Hepatocyte (in vitro differentiated cells): Measurements from ENCODE around the gene IGSF6. TPM values are rescaled to one million over a fixed set of nuclear protein-coding genes. Genes with fewer than 3 reads are reported as not detected.

Source experiments
- DNase-seq: peaks from one replicate; pipeline ENCODE4 v3.0.0-alpha.2; 2016; ENCODE audit warnings: low spot score
- H2AFZ ChIP-seq: fragments of 200-600 bp; sonication (generic); 2 replicates; pipeline ENCODE4 v1.6.0; 2016; ENCODE audit warnings: antibody characterized with exemption, mild to moderate bottlenecking
- H3K27ac ChIP-seq: fragments of 200-600 bp; sonication (generic); 2 replicates; pipeline ENCODE4 v1.5.1; 2016; ENCODE audit warnings: mild to moderate bottlenecking
- H3K27me3 ChIP-seq: fragments of 200-600 bp; sonication (generic); 2 replicates; pipeline ENCODE4 v1.6.1; 2016
- H3K36me3 ChIP-seq: fragments of 200-600 bp; sonication (generic); replicated peaks from 2 replicates; pipeline ENCODE4 v1.5.1; 2016; ENCODE audit warnings: low read depth; ENCODE audit not compliant: insufficient read depth
- H3K4me1 ChIP-seq: fragments of 200-600 bp; sonication (generic); 2 replicates; pipeline ENCODE4 v1.5.1; 2016; ENCODE audit warnings: mild to moderate bottlenecking, moderate library complexity; ENCODE audit not compliant: insufficient read depth
- H3K4me2 ChIP-seq: fragments of 200-600 bp; sonication (generic); 2 replicates; pipeline ENCODE4 v1.6.0; 2016
- H3K4me3 ChIP-seq: fragments of 200-600 bp; sonication (generic); 2 replicates; pipeline ENCODE4 v1.5.1; 2016; ENCODE audit warnings: mild to moderate bottlenecking
- H3K79me2 ChIP-seq: fragments of 200-600 bp; sonication (generic); 2 replicates; pipeline ENCODE4 v1.6.0; 2017; ENCODE audit warnings: mild to moderate bottlenecking
- H3K9me2 ChIP-seq: fragments of 200-600 bp; sonication (generic); replicated peaks from 2 replicates; pipeline ENCODE4 v1.6.0; 2017; ENCODE audit warnings: mild to moderate bottlenecking; ENCODE audit not compliant: insufficient read depth
- H3K9me3 ChIP-seq: fragments of 200-600 bp; sonication (generic); 2 replicates; pipeline ENCODE4 v1.5.1; 2016; ENCODE audit warnings: low read depth, mild to moderate bottlenecking
- H4K20me1 ChIP-seq: fragments of 200-600 bp; sonication (generic); 2 replicates; pipeline ENCODE4 v1.6.0; 2016; ENCODE audit warnings: mild to moderate bottlenecking; ENCODE audit not compliant: insufficient read depth, poor library complexity, severe bottlenecking
- EZH2 ChIP-seq: fragments of 200-600 bp; sonication (generic); IDR thresholded peaks from 2 replicates; pipeline ENCODE4 v1.6.1; 2016; ENCODE audit warnings: antibody characterized with exemption, mild to moderate bottlenecking, borderline replicate concordance
- EZH2phosphoT487 ChIP-seq: fragments of 200-600 bp; sonication (generic); IDR thresholded peaks from one replicate; pipeline ENCODE4 v1.6.1; 2018; ENCODE audit warnings: antibody characterized with exemption, mild to moderate bottlenecking, low read depth, moderate library complexity; ENCODE audit not compliant: unreplicated experiment, severe bottlenecking
- WGBS: methylation state at CpG from one replicate; pipeline ENCODE4 v1.1.6; 2016; ENCODE audit warnings: low lambda C conversion rate; ENCODE audit errors: missing lambda C conversion rate; 5-methylcytosine and 5-hydroxymethylcytosine counted together
- polyA plus RNA-seq: library from polyadenylated mRNA; unstranded; fragments of >200 nt; fragmentation: Nextera tagmentation; extraction: Ambion mirVana; gene quantifications from 2 replicates; pipeline ENCODE4 v1.2.1, GENCODE V29; 2016
- total RNA-seq: library from RNA; depleted of rRNA; stranded (reverse); fragments of >200 nt; gene quantifications from 2 replicates; pipeline ENCODE4 v1.2.3, GENCODE V29; 2014
- TF ChIP-seq, protein P1 (sequence below): fragments of 200-600 bp; sonication (generic); IDR thresholded peaks from 2 replicates; pipeline ENCODE4 v1.5.1; 2016; ENCODE audit warnings: antibody characterized with exemption, mild to moderate bottlenecking; ENCODE audit not compliant: poor library complexity

IGSF6 gene
- total and polyA plus RNA-seq, 2 experiments from 2014 or later = 0.70 to 2.2 TPM

DNA sequence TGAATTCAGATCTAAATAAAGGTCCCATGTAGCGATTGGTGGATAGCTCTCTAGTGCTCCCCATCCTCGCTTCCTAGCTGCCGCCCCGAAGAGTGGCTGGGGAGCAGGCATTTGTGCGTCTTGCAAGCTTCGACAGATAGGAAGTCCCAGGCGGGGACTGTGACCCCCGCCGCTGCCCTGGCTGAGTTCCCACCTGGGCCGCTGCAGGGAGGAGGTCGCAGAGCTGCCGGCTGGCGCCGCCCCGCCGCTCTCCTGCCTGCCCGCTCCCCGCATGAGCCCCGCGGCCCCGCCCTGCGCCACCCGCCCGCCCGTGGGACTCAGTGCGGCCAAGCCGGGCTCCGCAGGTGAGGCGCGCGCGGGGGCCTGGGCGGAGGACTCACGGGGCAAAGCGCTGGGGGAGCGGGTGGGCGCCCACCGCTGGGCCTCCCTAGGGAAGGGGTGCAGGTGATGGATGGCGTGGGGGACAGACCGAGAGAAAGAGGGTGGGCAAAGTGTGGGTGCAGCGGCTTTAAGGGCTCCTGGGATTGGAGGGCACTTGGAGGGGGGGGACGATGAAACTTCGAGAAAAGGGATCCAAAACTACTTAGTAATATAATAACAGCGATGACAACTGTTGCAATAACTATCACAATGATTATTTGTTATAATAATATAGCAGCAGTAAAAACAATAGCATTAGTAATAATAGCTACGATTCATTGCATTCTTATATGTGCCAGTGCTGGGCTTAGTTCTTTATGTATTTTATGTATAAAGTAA, 11.7 kb upstream of the IGSF6 start, which contains the start of gene OTOA:
Gene OTOA, plus strand, starts transcription at position 80 of the 759 bp plus-strand sequence. CDS start 14,547 bp downstream, outside the sequence.
- peak; percentile 24 for DNase-seq
- Histone ChIP-seq H2AFZ (no peak within 1 kb of the TSS), H3K4me1 (no peaks in the 10 kb centered on the region), H3K9me3 (no peaks in the 10 kb centered on the region), H3K79me2 (no peaks in the 10 kb centered on the region), H3K4me2 (peak within 1 kb of the TSS; percentile 78), H4K20me1 (no peaks in the 10 kb centered on the region), H3K9me2 (no peaks in the 10 kb centered on the region), H3K36me3 (no peaks in the 10 kb centered on the region), H3K27me3 (peaks cover 10% of the 10 kb centered on the region), H3K27ac (no peak within 1 kb of the TSS), H3K4me3 (no peak within 1 kb of the TSS)
- WGBS = 33% methylated on average over 22 of the region's 45 CpGs
- TF ChIP-seq, protein P1, sequence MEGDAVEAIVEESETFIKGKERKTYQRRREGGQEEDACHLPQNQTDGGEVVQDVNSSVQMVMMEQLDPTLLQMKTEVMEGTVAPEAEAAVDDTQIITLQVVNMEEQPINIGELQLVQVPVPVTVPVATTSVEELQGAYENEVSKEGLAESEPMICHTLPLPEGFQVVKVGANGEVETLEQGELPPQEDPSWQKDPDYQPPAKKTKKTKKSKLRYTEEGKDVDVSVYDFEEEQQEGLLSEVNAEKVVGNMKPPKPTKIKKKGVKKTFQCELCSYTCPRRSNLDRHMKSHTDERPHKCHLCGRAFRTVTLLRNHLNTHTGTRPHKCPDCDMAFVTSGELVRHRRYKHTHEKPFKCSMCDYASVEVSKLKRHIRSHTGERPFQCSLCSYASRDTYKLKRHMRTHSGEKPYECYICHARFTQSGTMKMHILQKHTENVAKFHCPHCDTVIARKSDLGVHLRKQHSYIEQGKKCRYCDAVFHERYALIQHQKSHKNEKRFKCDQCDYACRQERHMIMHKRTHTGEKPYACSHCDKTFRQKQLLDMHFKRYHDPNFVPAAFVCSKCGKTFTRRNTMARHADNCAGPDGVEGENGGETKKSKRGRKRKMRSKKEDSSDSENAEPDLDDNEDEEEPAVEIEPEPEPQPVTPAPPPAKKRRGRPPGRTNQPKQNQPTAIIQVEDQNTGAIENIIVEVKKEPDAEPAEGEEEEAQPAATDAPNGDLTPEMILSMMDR = no peak
- TF ChIP-seq EZH2phosphoT487 (peak; percentile 56), EZH2 (no peak)

DNA sequence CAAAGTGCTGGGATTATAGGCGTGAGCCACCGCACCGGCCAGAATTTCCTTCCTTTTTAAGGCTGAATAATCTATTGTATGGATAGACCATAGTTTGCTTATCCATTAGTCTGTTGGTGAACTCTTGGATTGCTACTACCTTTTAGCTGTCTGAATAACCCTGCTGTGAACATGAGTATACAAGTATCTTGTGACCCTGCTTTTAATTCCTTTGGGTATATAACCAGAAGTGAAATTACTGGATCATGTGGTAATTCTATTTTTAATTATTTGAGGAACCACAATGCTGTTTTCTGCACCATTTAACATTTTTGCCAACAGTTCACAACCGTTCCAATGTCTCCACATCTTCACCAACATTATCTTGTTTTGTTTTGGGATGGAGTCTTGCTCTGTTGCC, 6.7 kb upstream of the IGSF6 start:
- no peak for DNase-seq
- TF ChIP-seq EZH2 = no peak
- TF ChIP-seq, protein P1 = no peak
- TF ChIP-seq EZH2phosphoT487 = no peak
- Histone ChIP-seq H3K36me3 (no peaks in the 10 kb centered on the region), H3K4me1 (no peaks in the 10 kb centered on the region), H3K79me2 (no peaks in the 10 kb centered on the region), H2AFZ (no peak overlapping the region), H3K4me2 (no peak overlapping the region), H3K9me2 (no peaks in the 10 kb centered on the region), H4K20me1 (no peaks in the 10 kb centered on the region), H3K27me3 (peaks cover 10% of the 10 kb centered on the region), H3K27ac (no peak overlapping the region), H3K4me3 (no peak overlapping the region), H3K9me3 (no peaks in the 10 kb centered on the region)
- WGBS = 97% methylated on average over 4 of the region's 4 CpGs

DNA sequence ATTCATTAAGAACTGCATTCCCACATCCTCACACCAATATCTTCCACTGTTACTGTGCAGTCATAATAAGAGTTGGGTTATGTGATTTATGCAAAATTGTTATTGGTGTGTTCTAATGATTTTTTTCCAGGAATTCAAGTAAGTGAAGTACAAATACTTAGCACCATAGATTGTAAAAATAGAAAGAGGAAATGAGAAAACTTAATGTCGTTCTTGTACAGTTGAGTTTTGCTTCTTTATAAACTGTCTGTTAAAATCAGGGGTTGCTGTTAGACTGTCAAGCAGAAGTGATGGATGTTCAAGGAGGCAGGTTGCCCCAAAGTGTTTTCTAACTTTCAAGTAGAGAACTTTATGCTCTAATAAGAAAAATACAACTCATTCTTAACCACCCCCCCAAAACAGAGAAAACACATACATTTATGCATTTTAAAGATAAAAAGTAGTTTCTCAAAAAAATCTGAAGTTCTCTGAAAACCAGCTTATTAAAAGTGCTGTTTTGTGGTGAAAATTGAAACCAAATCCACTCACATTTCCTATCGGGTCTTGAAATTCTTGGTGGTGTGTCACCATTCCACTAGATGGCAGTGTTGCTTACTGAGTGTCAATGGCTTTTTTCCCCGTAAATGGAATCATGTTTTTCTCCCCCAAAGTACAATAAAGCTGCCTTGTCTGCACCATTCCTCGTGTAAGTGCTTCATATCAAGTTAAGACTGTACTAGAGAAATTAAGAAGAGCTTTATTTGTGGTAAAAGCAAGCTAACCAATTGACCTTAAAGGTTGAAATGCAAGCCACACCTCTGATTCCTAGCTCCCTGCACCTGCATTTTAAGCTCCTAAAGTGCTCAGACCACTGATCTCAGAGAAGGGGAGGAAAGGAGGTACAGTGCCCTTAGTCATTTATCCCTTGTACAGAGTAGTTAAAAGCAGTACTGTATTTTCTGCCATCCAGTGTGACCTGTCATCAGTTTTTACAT, 4.7 kb upstream of the IGSF6 start:
- Histone ChIP-seq H3K4me2 (no peak overlapping the region), H3K9me3 (no peaks in the 10 kb centered on the region), H3K27me3 (no peaks in the 10 kb centered on the region), H4K20me1 (no peaks in the 10 kb centered on the region), H3K4me1 (no peaks in the 10 kb centered on the region), H3K4me3 (no peak overlapping the region), H3K79me2 (peaks cover 3% of the 10 kb centered on the region), H3K9me2 (no peaks in the 10 kb centered on the region), H3K36me3 (no peaks in the 10 kb centered on the region), H2AFZ (no peak overlapping the region), H3K27ac (no peak overlapping the region)
- peak; percentile 70 for DNase-seq
- 27% methylated on average over 4 of the region's 4 CpGs for WGBS
- TF ChIP-seq EZH2phosphoT487 = no peak
- TF ChIP-seq, protein P1 = peak; percentile 81
